KOPT-K1 (cell line): ENCODE data around the gene STK16.
"Not testable (repeated sequence)": the region's sequence is repeated elsewhere in the genome, so short reads cannot be mapped to it uniquely, and the experiment has no call there.

Source experiments
- H3K27ac ChIP-seq: fragments of 200-600 bp; sonication (generic); 2 replicates; pipeline ENCODE4 v1.5.1; 2016; ENCODE audit warnings: antibody characterized with exemption, mild to moderate bottlenecking, low read depth, low read length; ENCODE audit not compliant: poor library complexity, severe bottlenecking
- H3K36me3 ChIP-seq: fragments of 200-600 bp; sonication (generic); 2 replicates; pipeline ENCODE4 v1.5.1; 2017; ENCODE audit warnings: antibody characterized with exemption, mild to moderate bottlenecking, low read length, moderate library complexity; ENCODE audit not compliant: insufficient read depth
- H3K9me3 ChIP-seq: fragments of 200-600 bp; sonication (generic); 2 replicates; pipeline ENCODE4 v1.5.1; 2017; ENCODE audit warnings: antibody characterized with exemption, low read length, mild to moderate bottlenecking; ENCODE audit not compliant: insufficient read depth, poor library complexity, severe bottlenecking

Gene STK16

DNA sequence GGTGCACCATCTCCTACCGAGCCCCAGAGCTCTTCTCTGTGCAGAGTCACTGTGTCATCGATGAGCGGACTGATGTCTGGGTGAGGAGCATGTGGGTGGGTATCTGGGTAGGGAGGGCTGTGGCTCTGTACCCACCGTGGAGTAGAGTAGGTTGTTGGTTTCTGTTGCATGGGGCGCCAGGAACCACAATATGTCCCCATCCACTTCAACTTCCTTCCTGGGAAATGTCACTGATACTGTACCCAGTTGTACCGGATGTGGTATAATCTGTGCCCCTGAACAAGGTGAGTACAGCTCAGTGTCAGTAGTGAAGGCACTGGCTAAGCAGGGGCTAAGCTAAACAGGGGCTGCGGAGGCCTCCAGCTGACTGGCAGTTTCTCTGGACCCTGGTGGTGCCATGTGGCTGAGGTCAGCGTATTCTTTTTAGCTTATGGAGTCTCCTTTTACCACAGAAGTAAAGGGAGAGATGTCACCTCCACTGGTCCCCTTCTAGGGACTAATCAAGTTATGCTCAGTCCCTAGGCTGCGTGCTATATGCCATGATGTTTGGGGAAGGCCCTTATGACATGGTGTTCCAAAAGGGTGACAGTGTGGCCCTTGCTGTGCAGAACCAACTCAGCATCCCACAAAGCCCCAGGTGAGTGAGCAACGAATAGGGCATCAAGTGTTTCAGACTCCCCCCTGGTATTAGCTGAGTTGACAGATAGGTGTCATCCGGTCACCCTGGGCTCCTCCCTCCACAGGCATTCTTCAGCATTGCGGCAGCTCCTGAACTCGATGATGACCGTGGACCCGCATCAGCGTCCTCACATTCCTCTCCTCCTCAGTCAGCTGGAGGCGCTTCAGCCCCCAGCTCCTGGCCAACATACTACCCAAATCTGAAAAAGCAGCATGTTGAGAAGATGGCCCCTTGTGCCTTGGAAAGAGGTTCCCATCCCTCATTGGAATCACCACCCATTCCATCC, 2.7 kb downstream of the STK16 start:
- H3K36me3 ChIP-seq: no peaks in the 10 kb centered on the region
- H3K9me3 ChIP-seq: no peaks in the 10 kb centered on the region
- peak overlapping the region; percentile 12 for H3K27ac ChIP-seq

DNA sequence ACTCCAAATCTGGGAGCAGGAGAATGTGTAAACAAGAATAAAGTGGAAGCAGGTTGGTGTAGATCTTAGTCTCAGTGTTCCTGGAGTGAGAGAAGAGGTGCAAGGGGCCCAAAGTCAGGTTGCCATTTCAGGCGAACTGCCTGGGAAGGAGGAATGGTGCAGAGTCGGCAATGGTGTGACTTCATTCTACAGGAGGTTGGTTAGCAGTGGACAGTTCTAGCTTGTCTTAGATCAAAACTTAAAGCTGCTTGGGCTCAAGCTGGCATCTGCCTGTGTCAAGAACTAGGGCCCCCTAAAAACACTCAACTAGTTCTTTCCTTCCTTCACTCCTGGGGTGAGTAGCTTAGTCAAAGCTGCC, 3.5 kb downstream of the STK16 start:
- H3K36me3 ChIP-seq: no peaks in the 10 kb centered on the region
- no peaks in the 10 kb centered on the region for H3K9me3 ChIP-seq
- H3K27ac ChIP-seq: no peak overlapping the region

DNA sequence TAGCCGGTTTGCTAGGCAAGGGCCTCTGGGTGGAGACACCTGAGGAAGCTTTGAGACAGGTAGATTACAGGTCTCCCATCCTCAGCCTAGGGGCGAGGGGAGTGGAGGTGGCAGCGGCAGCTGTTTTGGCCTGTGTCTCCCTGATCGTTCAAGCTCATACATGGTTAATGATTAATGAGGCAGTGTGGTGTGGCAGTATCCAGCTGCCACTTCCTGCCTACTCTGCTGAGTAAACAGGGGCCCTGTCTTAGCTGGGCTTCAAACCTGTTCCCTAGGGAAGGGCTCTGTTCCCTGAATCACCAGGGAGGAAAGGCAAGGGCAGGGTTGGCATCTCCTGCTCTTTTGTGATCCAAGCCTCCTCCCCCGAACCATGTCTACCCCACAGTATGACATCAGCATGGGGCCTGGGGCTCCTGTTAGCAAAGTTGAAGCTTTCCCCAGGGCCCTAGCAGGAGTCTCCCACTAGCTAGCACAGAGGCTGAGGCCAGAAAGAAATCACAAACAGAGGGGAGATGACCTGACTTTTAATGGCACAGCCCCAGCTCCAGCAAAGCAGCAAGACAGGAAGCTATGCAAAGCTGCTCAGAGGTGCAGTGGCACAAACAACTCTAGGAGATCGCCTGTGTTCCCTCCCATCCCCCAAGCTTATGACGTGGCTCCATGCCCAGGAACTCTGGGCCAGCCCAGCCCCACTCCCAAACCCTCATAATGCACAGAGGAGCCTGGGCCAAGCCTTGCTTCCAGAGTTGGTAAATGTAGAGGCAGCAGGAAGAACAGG, 4.1 kb downstream of the STK16 start:
- Histone ChIP-seq H3K27ac (no peak overlapping the region), H3K9me3 (no peaks in the 10 kb centered on the region), H3K36me3 (no peaks in the 10 kb centered on the region)

DNA sequence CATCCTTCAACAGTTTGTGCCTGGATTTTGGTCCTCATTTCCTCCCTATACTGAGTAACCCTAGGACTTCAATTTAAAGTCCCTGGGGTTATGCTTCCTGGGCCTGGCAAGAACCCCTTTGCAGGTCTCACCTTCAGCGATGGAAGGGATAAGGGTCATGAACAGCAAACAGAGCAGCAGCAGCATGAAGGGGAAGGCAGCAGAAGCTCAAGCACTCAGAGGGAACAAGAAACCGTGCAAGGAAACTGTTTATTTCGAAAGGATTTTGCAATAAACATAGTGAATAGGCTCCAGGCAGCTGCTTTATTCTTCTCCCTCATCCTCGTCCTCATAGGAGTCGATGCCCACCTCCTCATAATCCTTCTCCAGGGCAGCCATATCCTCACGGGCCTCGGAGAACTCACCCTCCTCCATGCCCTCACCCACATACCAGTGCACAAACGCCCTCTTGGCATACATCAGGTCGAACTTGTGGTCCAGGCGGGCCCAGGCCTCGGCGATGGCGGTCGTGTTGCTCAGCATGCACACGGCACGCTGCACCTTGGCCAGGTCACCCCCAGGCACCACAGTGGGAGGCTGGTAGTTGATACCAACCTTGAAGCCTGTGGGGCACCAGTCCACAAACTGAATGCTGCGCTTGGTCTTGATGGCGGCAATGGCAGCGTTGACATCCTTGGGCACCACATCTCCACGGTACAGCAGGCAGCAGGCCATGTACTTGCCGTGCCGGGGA, 4.9 kb downstream of the STK16 start:
- Histone ChIP-seq H3K27ac (no peak overlapping the region), H3K9me3 (no peaks in the 10 kb centered on the region), H3K36me3 (no peaks in the 10 kb centered on the region)

DNA sequence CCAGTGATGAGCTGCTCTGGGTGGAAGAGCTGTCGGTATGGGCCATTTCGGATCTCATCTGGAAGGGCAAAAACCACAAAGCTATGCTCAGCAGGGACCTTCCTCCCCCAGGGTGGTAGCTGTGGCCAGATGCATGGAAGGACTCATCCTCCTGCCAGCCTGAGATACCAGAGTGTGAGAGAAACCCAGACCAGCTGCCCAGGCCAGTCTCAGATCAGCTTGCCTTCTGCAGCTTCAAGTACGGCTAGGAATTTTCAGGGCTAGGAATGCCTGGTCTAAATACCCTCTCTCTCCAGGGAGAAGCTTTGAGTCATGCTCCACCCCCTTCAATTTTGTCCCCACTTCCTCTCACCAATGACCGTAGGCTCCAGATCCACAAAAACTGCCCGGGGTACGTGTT, 6.4 kb downstream of the STK16 start:
- no peaks in the 10 kb centered on the region for H3K9me3 ChIP-seq
- H3K27ac ChIP-seq: no peak overlapping the region
- no peaks in the 10 kb centered on the region for H3K36me3 ChIP-seq

DNA sequence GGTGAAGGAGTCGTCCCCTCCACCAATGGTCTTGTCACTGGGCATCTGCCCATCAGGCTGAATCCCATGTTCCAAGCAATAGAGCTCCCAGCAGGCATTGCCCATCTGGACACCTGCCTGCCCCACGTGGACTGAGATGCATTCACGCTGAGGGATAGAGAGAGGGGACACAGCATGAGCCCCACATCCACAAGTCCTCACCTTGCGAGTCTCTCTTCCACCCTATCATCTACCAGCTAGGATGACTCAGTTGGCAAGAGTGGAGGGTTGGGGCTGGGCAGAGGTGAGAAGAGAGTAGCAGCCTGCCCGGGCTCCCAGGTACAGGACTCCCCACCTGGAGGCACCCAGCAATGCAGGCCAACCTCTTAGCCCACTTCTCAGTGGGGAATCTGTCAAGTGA, 6.8 kb downstream of the STK16 start:
- no peaks in the 10 kb centered on the region for H3K9me3 ChIP-seq
- H3K36me3 ChIP-seq: no peaks in the 10 kb centered on the region
- no peak overlapping the region for H3K27ac ChIP-seq

DNA sequence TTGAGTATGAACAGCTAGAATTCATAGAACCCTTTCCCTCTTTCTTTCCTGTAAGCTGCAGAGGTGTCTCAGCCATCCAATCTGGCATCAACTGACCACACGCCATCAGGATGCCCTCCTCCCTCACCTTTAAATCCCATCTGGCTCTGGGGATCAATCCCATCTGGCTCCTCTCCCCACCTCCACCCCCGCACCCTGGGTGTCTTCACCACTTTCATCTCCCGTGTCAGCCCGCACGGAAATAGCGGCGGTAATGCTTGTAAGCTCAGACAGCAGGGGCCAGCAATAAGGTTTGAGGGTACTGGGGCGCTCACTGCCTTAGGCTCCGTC, 7.3 kb downstream of the STK16 start:
- Histone ChIP-seq H3K36me3 (no peaks in the 10 kb centered on the region), H3K9me3 (no peaks in the 10 kb centered on the region), H3K27ac (no peak overlapping the region)

DNA sequence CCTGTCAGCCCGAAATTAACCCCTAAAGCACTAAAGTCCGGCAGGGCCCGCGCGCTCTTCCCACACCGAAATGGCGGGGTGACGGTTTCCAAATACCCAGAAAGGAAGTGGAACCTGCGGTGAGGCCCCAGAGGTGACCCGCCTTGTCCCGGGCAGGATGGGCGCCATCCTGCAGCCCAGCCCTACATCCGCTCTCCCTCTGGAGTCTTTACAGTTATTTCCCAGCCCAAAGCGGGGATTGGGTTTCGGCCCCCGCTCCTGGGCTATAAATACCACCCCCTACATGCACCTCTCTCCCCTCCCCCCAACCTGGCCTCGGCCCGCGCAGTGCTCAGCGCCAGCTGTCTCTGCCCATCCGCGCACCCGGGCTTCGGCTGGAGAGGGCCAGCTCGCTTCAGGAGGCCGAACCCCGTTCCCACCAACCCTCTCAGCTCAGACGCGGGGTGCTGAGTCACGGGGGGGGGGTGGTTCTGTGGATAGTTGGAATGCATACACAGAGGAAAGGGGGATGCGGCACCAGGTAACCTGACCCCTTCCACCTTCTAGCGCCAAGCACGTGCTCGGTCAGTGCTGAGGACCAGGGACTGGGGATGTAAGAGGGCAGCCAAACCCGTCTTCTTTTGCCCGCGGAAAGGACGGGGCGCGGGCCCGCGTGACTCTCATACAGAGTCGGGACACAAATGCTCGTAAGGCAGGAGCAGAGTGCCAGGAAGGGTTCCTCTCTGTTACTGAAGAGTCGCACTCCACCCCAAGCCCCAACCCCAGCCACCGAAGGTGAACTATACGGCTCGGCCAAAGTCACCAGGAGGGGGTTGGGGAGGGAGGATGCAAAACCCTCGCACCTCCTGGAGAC, 7.8 kb downstream of the STK16 start, which contains the start of gene TUBA4B:
TSS of gene TUBA4B (plus strand) at position 344 of the 853 bp plus-strand sequence. CDS start at position 509, 165 bp downstream.
- Histone ChIP-seq H3K9me3 (no peaks in the 10 kb centered on the region), H3K36me3 (no peaks in the 10 kb centered on the region), H3K27ac (no peak within 1 kb of the TSS)

DNA sequence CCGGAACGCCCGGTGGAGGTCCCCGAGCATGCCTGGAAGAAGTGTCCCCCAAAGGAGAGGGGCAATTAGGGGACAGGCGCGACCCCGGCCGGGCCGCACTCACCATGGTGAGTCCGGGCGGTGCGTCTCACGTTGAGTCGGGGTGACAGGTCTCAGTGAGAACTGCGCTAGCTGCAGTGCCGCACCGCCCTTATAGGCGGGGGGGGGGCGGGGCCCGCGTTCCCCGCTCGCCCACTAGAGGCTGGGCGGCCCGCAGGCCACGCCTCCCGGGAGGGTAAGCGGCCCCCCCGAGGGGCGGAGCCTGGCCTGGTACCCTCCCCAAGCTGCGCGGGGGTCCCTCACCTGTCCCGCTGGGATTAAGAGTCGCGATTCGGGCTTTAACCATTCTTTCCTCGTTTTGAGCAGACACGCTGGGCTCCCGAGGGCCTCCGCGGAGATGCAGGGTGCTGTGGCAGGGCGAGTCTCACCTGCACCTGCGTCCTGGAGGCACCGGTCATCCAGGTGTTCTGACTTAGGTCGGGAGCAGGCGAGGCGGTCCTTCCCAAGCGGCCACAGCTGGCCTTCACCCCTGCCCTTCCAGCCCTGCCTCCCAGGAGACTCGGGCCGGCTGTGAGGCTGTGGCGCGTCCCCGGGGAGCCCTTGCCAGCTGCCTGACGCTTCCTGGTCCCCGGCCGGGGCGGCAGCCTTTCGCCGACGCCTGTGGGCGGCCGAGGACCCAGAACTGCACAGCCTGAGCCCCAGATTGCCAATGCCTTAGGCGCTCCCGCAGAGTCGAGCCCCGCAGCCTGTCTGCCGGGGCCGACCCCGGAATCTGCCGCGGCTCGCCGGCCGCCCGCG, 8.7 kb downstream of the STK16 start, which contains the start of gene TUBA4A:
TSS of gene TUBA4A (minus strand) at position 166 of the 837 bp plus-strand sequence. CDS start at position 106, 60 bp downstream.
- no peaks in the 10 kb centered on the region for H3K9me3 ChIP-seq
- no peaks in the 10 kb centered on the region for H3K36me3 ChIP-seq
- H3K27ac ChIP-seq: no peak within 1 kb of the TSS

DNA sequence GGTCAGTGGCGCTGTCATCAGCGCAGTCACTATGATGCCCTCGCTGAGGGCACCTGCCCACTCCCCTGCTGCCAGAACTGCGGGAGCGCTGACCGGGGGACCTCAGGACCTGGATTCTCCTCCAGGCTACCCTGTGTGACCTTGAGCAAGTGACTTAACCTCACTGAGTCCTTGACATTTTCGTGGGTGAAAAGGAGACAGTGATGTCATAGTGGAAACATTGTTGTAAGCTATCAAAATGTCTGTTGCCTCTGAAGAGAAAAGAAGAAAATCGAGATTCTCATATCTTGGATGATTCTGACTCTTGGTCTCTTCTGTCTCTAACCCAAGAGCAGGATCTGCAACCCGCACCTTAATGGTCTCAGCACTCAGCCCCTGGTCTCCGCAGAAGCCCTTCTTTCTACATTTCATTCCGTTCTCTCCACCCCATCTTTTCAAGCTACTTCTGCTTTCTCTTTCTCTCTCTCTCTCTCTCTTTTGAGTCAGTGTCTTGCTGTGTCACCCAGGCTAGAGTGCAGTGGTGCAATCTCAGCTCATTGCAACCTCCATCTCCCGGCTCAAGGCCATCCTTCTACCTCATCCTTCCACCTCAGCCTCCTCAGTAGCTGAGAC, 9.4 kb downstream of the STK16 start:
- Histone ChIP-seq H3K27ac (no peak overlapping the region), H3K9me3 (no peaks in the 10 kb centered on the region), H3K36me3 (no peaks in the 10 kb centered on the region)

DNA sequence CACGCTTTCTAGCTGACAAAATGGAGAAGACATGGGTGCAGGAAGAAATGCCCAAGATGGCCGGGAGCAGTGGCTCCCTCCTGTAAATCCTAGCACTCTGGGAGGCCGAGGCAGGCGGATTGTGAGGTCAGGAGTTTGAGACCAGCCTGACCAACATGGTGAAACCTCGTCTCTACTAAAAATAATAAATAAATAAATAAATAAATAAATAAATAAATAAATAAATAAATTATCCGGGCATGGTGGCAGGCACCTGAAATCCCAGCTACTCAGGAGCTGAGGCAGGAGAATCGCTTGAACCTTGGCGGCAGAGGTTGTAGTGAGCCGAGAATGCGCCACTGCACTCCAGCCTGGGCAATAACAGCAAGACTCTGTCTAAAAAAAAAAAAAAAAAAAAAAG, 13.7 kb downstream of the STK16 start:
- H3K9me3 ChIP-seq, H3K36me3 ChIP-seq, H3K27ac ChIP-seq: not testable (repeated sequence)

DNA sequence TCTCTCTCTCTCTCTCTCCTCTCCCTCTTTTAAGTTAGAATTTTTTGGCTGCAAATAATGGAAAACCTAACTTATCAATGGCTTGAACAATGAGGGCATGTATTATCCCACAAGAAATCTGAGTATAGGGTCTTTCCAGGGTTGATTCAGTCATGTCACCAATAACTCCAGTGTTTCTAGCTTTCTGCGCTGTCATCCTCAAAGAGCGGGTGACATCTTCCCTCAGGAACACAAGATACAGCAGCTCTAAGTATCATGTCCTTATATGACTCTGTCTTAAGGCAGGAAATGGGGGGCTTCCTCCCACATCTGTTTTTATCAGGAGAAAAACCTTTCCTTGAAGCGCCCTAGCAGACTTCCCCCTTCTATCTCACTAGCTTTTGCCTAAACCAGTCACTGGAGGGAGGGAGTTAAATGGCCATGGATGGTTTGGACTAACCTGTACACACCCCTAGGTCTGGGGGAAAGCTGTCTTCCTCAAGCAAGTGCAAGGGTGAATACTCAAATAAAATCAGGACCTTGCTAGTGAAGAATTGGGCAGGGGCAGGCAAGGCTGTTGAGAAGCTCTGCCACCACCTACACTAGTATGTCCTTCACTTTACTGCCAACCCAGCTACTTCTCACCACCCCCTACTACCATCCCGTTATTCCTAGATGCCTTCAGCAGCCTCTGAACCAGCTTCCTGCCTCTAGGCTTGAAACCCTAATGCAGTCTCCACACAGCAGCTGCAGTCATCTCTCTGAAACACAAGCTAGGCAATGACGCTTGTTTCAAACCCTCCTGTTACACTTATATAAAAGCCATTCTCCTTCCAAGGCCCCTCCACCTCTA, 16.0 kb downstream of the STK16 start:
- Histone ChIP-seq H3K36me3 (no peaks in the 10 kb centered on the region), H3K27ac (no peak overlapping the region), H3K9me3 (no peaks in the 10 kb centered on the region)

DNA sequence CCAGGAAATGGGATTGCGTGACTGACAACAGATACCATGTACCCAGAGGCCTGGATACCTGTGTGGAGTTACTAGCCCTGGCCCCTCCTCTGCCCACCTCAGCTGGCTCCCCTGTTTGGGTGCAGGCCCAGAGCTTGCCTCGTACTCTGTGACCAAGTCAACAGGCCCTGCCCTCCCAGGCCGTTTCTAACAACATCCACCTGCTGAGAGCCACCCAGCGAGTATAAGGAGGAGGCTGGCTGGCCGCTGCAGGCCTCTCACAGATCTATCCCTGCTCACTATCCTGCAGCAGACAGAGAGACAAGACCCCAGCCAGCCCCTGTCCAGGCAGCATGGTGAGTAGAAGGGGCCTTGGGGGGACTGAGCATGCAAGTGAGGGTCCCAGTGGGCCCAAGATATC, 21.0 kb downstream of the STK16 start:
- Histone ChIP-seq H3K36me3 (no peaks in the 10 kb centered on the region), H3K9me3 (no peaks in the 10 kb centered on the region), H3K27ac (no peak overlapping the region)
